Measurements from ENCODE around the gene C14orf119. TPM values are rescaled to one million over a fixed set of nuclear protein-coding genes. Genes with fewer than 3 reads are reported as not detected.

Gene C14orf119
- total RNA-seq, 6 experiments from 2014 or later: 10.7 to 22.6 (median 14.1) TPM

GRCh38 chr14:23148591-23149249 is 53.4 kb downstream of the C14orf119 start:
- Histone ChIP-seq H3K9me3 (no peaks in the 10 kb centered on the region), H3K4me1 (no peaks in the 10 kb centered on the region), H3K36me3 (no peaks in the 10 kb centered on the region), H3K27ac (no peak overlapping the region), H3K27me3 (no peaks in the 10 kb centered on the region), H3K4me3 (no peak overlapping the region)
- no peak for DNase-seq
- no peak for TF ChIP-seq POLR2A (IDR thresholded peaks at IDR 0.05)
- TF ChIP-seq CTCF (IDR thresholded peaks at IDR 0.05): no peak
- 85% methylated on average over 4 of the region's 5 CpGs for WGBS (ENCODE audit: insufficient coverage, low coverage, low lambda C conversion rate, missing lambda C conversion rate)
- intact Hi-C loops (cut with DNase I): no loop called here
- no peak for ATAC-seq

GRCh38 chr14:23149745-23150144 is 54.4 kb downstream of the C14orf119 start:
- intact Hi-C loops (cut with DNase I): no loop called here
- H3K36me3 ChIP-seq: no peaks in the 10 kb centered on the region
- TF ChIP-seq CTCF (IDR thresholded peaks at IDR 0.05) (no peak), POLR2A (IDR thresholded peaks at IDR 0.05) (no peak)
- H3K9me3 ChIP-seq: no peaks in the 10 kb centered on the region
- H3K27ac ChIP-seq: no peak overlapping the region
- H3K4me1 ChIP-seq: no peaks in the 10 kb centered on the region
- H3K27me3 ChIP-seq: no peaks in the 10 kb centered on the region
- DNase-seq: no peak
- no peak overlapping the region for H3K4me3 ChIP-seq
- no peak for ATAC-seq

Other genes starting within 250 kb of the C14orf119 start
- 10 to 100 TPM; 31.0 to 54.5 (median 44.6) TPM for gene LRP10, start 223.8 kb upstream of the C14orf119 start, total RNA-seq
- under 1 TPM in 2 of 6 experiments, not detected in 4; 0.10 to 0.12 TPM for gene REM2, start 212.3 kb upstream of the C14orf119 start, total RNA-seq
- 10 to 100 TPM; 22.2 to 38.0 (median 34.0) TPM for gene RBM23, start 176.4 kb upstream of the C14orf119 start, total RNA-seq
- 10 to 100 TPM; 22.5 to 32.1 (median 25.7) TPM for gene PRMT5, start 166.1 kb upstream of the C14orf119 start, total RNA-seq
- 10 to 100 TPM in 4 of 6 experiments, 1 to 10 TPM in 2; 6.8 to 17.9 (median 12.4) TPM for gene HAUS4, start 138.4 kb upstream of the C14orf119 start, total RNA-seq
- gene AJUBA, start 113.0 kb upstream of the C14orf119 start, total RNA-seq: 10 to 100 TPM in 5 of 6 experiments, 1 to 10 TPM in 1; 7.8 to 64.6 (median 54.2) TPM
- gene C14orf93, start 85.4 kb upstream of the C14orf119 start, total RNA-seq: 1 to 10 TPM; 1.7 to 4.0 (median 3.2) TPM
- gene PSMB5, start 60.6 kb upstream of the C14orf119 start, total RNA-seq: 10 to 100 TPM; 51.2 to 93.5 (median 59.1) TPM
- gene PSMB11, start 53.3 kb upstream of the C14orf119 start, total RNA-seq: not detected
- under 1 TPM; 0.26 to 0.74 (median 0.54) TPM for gene CDH24, start 38.0 kb upstream of the C14orf119 start, total RNA-seq
- gene ACIN1, start 369 bp upstream of the C14orf119 start, total RNA-seq: 10 to 100 TPM; 40.5 to 66.1 (median 52.9) TPM
- not detected for gene CIROP, start 9.5 kb downstream of the C14orf119 start, total RNA-seq
- under 1 TPM in 2 of 6 experiments, not detected in 4; 0.13 to 0.18 TPM for gene CEBPE, start 23.8 kb downstream of the C14orf119 start, total RNA-seq
- gene SLC7A8, start 88.2 kb downstream of the C14orf119 start, total RNA-seq: 10 to 100 TPM in 1 of 6 experiments, 1 to 10 TPM in 5; 3.2 to 10.1 (median 4.4) TPM
- gene RNF212B, start 142.4 kb downstream of the C14orf119 start, total RNA-seq: under 1 TPM in 1 of 6 experiments, not detected in 5; 0.49 TPM
- gene HOMEZ, start 190.6 kb downstream of the C14orf119 start, total RNA-seq: 1 to 10 TPM; 3.4 to 8.8 (median 5.3) TPM
- 10 to 100 TPM in 2 of 6 experiments, 1 to 10 TPM in 4; 4.0 to 11.1 (median 8.1) TPM for gene PPP1R3E, start 207.4 kb downstream of the C14orf119 start, total RNA-seq
- 10 to 100 TPM in 4 of 6 experiments, 1 to 10 TPM in 2; 8.8 to 15.8 (median 12.1) TPM for gene BCL2L2, start 211.3 kb downstream of the C14orf119 start, total RNA-seq
- gene PABPN1, start 226.0 kb downstream of the C14orf119 start, total RNA-seq: 10 to 100 TPM; 23.6 to 95.3 (median 64.6) TPM